Measurements from ENCODE around the gene SCGB1C2.
"Not testable (repeated sequence)": the region's sequence is repeated elsewhere in the genome, so short reads cannot be mapped to it uniquely, and the experiment has no call there.

Gene SCGB1C2

GRCh38 chr17:137166-137807, at the start of gene SCGB1C2:
TSS of gene SCGB1C2 (plus strand) at chr17:137569. CDS start at chr17:137591, 22 bp downstream.
- DNase-seq = not testable (repeated sequence)

- not testable (repeated sequence) for DNase-seq
These were observed 24.3 kb upstream of the SCGB1C2 start for GRCh38 chr17:113111-113510.

- not testable (repeated sequence) for DNase-seq
These were observed 18.9 kb upstream of the SCGB1C2 start for GRCh38 chr17:118339-118917.

GRCh38 chr17:133932-134331, 3.4 kb upstream of the SCGB1C2 start:
- not testable (repeated sequence) for DNase-seq

GRCh38 chr17:134332-134785, 3.0 kb upstream of the SCGB1C2 start:
- not testable (repeated sequence) for DNase-seq

GRCh38 chr17:135022-135421, 2.3 kb upstream of the SCGB1C2 start:
- not testable (repeated sequence) for DNase-seq

GRCh38 chr17:135895-136294, 1.5 kb upstream of the SCGB1C2 start:
- not testable (repeated sequence) for DNase-seq

GRCh38 chr17:136531-136930, 838 bp upstream of the SCGB1C2 start:
- DNase-seq = not testable (repeated sequence)

GRCh38 chr17:139401-140205, 2.2 kb downstream of the SCGB1C2 start:
- DNase-seq = not testable (repeated sequence)

GRCh38 chr17:142102-142661, 4.8 kb downstream of the SCGB1C2 start:
- DNase-seq = peak; percentile 36

GRCh38 chr17:142876-143784, 5.8 kb downstream of the SCGB1C2 start:
- no peak for DNase-seq

- DNase-seq = peak; percentile 83
These were observed 6.5 kb downstream of the SCGB1C2 start for GRCh38 chr17:143785-144281.

- no peak for DNase-seq
These were observed 7.7 kb downstream of the SCGB1C2 start for GRCh38 chr17:144936-145670.

- DNase-seq = no peak
These were observed 8.5 kb downstream of the SCGB1C2 start for GRCh38 chr17:145671-146541.

- no peak for DNase-seq
These were observed 9.2 kb downstream of the SCGB1C2 start for GRCh38 chr17:146546-146945.

- DNase-seq = no peak
These were observed 9.8 kb downstream of the SCGB1C2 start for GRCh38 chr17:146983-147761.

- DNase-seq = no peak
These were observed 10.7 kb downstream of the SCGB1C2 start for GRCh38 chr17:147796-148740.

- DNase-seq = no peak
These were observed 11.4 kb downstream of the SCGB1C2 start for GRCh38 chr17:148757-149156.
